Mesothelial cell of epicardium (in vitro differentiated cells): Measurements from ENCODE around the gene ANKRD44. TPM values are rescaled to one million over a fixed set of nuclear protein-coding genes. Genes with fewer than 3 reads are reported as not detected.

ENCODE experiments used
- DNase-seq, 2 experiments: peaks; one replicate each; pipeline ENCODE4 v3.0.0; 2021; ENCODE audit warnings: low spot score in 2 of 2; ENCODE audit not compliant: unreplicated experiment in 2 of 2
- H3K27ac Mint-ChIP-seq: 2 replicates; pipeline ENCODE4 v1.8.0; 2021; ENCODE audit warnings: mixed read lengths
- H3K27me3 Mint-ChIP-seq: 2 replicates; pipeline ENCODE4 v1.8.0; 2021; ENCODE audit warnings: low read depth, mixed read lengths
- H3K36me3 Mint-ChIP-seq: 2 replicates; pipeline ENCODE4 v1.8.0; 2021; ENCODE audit warnings: mixed read lengths
- H3K4me1 Mint-ChIP-seq: 2 replicates; pipeline ENCODE4 v1.8.0; 2021; ENCODE audit warnings: mixed read lengths
- H3K4me3 Mint-ChIP-seq: 2 replicates; pipeline ENCODE4 v1.8.0; 2021; ENCODE audit warnings: mild to moderate bottlenecking, moderate library complexity, mixed read lengths
- H3K9me3 Mint-ChIP-seq: 2 replicates; pipeline ENCODE4 v1.8.0; 2021; ENCODE audit warnings: mixed read lengths
- total RNA-seq: library from RNA; stranded (reverse); gene quantifications from 3 replicates; pipeline ENCODE4 v1.2.1, GENCODE V29; 2021
- TF ChIP-seq, protein P1 (sequence below): fragments of 200-600 bp; sonication (generic); IDR thresholded peaks from one replicate; pipeline ENCODE4 v1.5.0; 2021; ENCODE audit warnings: antibody characterized with exemption; ENCODE audit not compliant: unreplicated experiment

Gene ANKRD44
- total RNA-seq, 1 donor from 2014 or later = 10.4 TPM

DNA sequence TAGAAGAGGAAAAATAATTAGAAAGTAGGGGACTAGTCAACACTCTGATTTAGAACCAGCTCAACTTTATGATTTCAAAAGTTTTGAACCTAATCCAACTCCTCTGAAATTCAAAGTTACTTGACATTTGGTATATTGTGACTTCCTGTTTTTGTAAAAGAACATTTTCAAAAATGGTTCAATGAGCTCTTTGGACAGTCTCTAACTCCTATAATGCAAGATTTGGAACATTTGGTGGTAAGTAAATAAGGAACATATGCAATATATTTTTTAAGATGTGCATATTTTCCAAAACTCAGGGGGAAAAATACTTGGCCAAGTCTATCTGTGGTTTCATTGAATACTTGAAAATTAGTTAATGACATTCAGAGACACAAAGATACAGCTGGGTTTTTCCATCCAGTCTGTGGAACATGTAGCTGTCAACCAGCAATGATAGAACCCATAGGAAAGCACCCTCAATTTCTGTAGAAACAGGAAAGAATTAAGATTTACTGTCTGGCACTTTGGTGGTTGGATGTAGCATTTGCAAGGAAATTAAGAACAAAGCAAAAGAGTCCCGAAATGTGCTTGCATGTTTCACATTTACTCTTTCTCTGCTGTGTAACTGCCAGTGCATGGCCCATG is 17.0 kb upstream of the ANKRD44 start:
- DNase-seq = no peak
- Mint-ChIP-seq H3K9me3 (peaks cover 7% of the 10 kb centered on the region), H3K36me3 (no peaks in the 10 kb centered on the region), H3K4me3 (no peak overlapping the region), H3K27ac (no peak overlapping the region), H3K4me1 (peaks cover 3% of the 10 kb centered on the region), H3K27me3 (peaks cover 2% of the 10 kb centered on the region)
- TF ChIP-seq, protein P1, sequence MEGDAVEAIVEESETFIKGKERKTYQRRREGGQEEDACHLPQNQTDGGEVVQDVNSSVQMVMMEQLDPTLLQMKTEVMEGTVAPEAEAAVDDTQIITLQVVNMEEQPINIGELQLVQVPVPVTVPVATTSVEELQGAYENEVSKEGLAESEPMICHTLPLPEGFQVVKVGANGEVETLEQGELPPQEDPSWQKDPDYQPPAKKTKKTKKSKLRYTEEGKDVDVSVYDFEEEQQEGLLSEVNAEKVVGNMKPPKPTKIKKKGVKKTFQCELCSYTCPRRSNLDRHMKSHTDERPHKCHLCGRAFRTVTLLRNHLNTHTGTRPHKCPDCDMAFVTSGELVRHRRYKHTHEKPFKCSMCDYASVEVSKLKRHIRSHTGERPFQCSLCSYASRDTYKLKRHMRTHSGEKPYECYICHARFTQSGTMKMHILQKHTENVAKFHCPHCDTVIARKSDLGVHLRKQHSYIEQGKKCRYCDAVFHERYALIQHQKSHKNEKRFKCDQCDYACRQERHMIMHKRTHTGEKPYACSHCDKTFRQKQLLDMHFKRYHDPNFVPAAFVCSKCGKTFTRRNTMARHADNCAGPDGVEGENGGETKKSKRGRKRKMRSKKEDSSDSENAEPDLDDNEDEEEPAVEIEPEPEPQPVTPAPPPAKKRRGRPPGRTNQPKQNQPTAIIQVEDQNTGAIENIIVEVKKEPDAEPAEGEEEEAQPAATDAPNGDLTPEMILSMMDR = no peak

DNA sequence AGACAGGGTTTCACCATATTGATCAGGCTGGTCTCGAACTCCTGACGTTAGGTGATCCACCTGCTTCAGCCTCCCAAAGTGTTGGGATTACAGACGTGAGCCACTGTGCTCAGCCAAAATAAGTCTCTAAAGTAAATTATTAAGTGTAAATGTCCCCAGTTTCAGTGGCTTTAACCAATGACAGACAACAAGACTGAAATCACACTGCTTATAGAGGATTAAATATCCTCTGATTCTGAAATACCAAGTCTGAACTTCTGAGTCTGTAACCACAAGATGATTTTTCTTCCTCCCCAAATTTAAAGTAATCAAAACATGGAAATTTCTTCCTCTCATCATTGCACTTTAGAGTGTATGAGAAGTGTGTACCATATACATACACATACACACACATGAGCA is 16.5 kb upstream of the ANKRD44 start:
- no peak for DNase-seq
- Mint-ChIP-seq H3K9me3 (peaks cover 7% of the 10 kb centered on the region), H3K4me3 (no peak overlapping the region), H3K27me3 (peaks cover 2% of the 10 kb centered on the region), H3K4me1 (peaks cover 3% of the 10 kb centered on the region), H3K36me3 (no peaks in the 10 kb centered on the region), H3K27ac (no peak overlapping the region)
- TF ChIP-seq, protein P1 = no peak

DNA sequence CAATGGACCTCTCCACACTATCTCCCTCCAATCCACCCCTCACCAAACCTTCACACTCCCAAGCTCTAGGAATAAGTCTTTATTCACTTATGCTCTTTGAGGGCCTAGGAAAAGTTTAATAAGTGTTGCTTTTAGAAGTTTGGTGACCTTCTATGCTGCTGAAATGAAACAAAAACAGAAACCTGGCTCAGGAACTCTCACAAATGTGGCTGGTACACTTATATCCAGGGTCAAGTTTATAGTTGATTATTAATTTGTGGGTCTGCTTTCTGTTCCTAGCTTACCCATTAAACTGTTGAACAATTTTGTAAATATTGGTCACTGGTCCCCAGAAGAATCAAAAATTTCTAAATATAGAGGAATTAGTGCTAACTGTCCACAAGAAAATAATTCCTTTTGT is 14.2 kb upstream of the ANKRD44 start:
- TF ChIP-seq, protein P1 = no peak
- H3K27me3 Mint-ChIP-seq = peaks cover 2% of the 10 kb centered on the region
- peaks cover 3% of the 10 kb centered on the region for H3K4me1 Mint-ChIP-seq
- no peaks in the 10 kb centered on the region for H3K9me3 Mint-ChIP-seq
- no peak for DNase-seq
- H3K36me3 Mint-ChIP-seq = no peaks in the 10 kb centered on the region
- no peak overlapping the region for H3K4me3 Mint-ChIP-seq
- no peak overlapping the region for H3K27ac Mint-ChIP-seq

DNA sequence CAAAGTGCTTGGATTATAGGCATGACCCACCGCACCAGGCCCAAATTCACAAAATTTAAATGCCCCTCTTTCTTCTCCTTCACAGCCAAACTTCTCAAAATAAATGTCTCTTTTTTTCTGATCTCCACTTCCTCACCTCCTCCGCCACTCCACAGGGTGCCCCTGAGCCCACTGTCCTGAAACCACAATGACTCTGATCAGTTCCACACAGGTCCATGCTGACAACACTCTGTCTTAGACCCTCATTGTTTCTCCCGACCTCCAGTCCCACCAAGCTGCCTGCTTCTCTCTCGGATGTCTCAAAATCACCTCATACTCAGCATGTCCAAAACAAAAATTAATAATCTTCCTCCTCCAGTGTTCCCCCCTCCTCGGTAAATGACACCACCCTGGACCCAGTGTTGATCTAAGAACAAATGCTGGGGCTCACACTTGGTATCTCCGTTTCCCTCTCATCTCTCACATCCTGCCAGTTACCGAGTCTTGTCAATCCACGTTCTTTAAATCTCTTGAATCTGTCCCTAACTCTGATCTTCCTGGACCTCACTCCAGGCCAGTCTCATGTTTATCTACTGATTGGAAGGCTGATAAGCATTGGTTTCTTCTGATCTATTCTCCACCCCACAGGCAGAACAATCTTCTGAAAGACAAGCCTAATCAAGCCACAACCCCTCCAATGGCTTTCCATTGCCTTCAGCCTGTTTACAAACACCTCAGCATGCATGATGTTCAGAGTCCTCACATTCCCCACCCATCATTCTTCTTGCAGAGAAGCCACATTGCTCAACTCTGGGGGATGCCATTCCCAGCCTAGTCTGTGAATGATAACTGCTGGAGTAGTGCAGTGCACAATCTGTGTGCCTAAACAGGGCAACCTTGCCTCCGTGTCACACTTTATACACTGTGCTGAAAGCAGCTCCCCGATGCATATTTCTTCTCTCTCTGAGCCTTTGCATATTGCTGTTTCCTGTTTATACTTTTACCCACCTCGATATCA is 12.4 kb upstream of the ANKRD44 start:
- no peaks in the 10 kb centered on the region for H3K9me3 Mint-ChIP-seq
- no peak overlapping the region for H3K27ac Mint-ChIP-seq
- no peak overlapping the region for H3K4me3 Mint-ChIP-seq
- TF ChIP-seq, protein P1 = no peak
- H3K4me1 Mint-ChIP-seq = peaks cover 3% of the 10 kb centered on the region
- peaks cover 2% of the 10 kb centered on the region for H3K27me3 Mint-ChIP-seq
- no peak for DNase-seq
- no peaks in the 10 kb centered on the region for H3K36me3 Mint-ChIP-seq

DNA sequence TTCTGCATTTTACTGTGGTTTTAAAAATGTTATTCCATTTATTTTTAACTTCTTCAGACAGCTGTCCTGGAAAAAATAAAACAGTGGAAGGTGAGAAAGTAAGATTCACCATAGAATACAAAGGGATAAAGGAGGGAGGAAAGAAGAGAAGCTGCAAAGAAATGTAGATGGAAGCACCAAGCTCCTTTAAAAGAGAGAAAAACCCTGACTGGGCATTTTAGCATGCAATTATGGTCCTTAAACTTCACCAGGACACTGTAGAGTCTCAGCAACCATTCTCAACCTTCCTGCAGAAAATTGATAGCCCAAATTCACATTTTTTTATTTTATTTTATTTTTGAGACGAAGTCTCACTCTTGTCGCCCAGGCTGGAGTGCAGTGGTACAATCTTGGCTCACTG is 11.6 kb upstream of the ANKRD44 start:
- H3K4me3 Mint-ChIP-seq = no peak overlapping the region
- no peaks in the 10 kb centered on the region for H3K36me3 Mint-ChIP-seq
- H3K9me3 Mint-ChIP-seq = no peaks in the 10 kb centered on the region
- no peak overlapping the region for H3K27ac Mint-ChIP-seq
- TF ChIP-seq, protein P1 = no peak
- H3K27me3 Mint-ChIP-seq = peaks cover 2% of the 10 kb centered on the region
- H3K4me1 Mint-ChIP-seq = peaks cover 3% of the 10 kb centered on the region
- DNase-seq = no peak
